Measurements from ENCODE around the gene LCLAT1. TPM values are rescaled to one million over a fixed set of nuclear protein-coding genes. Genes with fewer than 3 reads are reported as not detected.

LCLAT1 gene
- polyA plus RNA-seq, 1 of the 3 experiments (the other 2 are of a cell fraction), result 6.9 TPM

- DNase-seq, result no peak
- H3F3A ChIP-seq (replicated peaks; ENCODE audit: insufficient read depth), result no peaks in the 10 kb centered on the region
- no peak overlapping the region for H3K27ac ChIP-seq (ENCODE audit: low read depth in 2 of 2, low read length in 1 of 2)
- H3K9me2 ChIP-seq, result no peaks in the 10 kb centered on the region
- H3K4me2 ChIP-seq, result no peak overlapping the region
- H3K9ac ChIP-seq, result no peak overlapping the region
- H3K79me2 ChIP-seq (ENCODE audit: insufficient read depth), result peaks cover 55% of the 10 kb centered on the region; the same call in 1 of the 2 replicates
- POLR2A ChIA-PET, result no interaction called here
- H3K27me3 ChIP-seq (ENCODE audit: insufficient read depth), result no peaks in the 10 kb centered on the region
- no peak overlapping the region for H2AFZ ChIP-seq (ENCODE audit: low read depth)
- CTCF ChIA-PET, result interaction anchor here (0.7 to 1.1 kb wide), 2 partner anchors 10 to 49 kb away, joined by 3 read pairs; no protein-coding TSS in a partner anchor
- H3K36me3 ChIP-seq (replicated peaks in 1 of 2; ENCODE audit: control insufficient read depth in 1 of 2, insufficient read depth in 2 of 2, low read length in 1 of 2), result peaks cover 0 to 3% of the 10 kb centered on the region in 2 experiments
- 81% methylated on average over 7 of the region's 7 CpGs for WGBS (ENCODE audit: low lambda C conversion rate)
- H4K20me1 ChIP-seq (ENCODE audit: insufficient read depth), result no peaks in the 10 kb centered on the region
- peaks cover 0 to 19% of the 10 kb centered on the region in 2 experiments; a peak in 2 of 4 replicates for H3K4me1 ChIP-seq (ENCODE audit: control insufficient read depth in 1 of 2, insufficient read depth in 2 of 2, low read depth in 1 of 2, low read length in 1 of 2)
- no peaks in the 10 kb centered on the region for H3K9me3 ChIP-seq
- TF ChIP-seq, protein P1, sequence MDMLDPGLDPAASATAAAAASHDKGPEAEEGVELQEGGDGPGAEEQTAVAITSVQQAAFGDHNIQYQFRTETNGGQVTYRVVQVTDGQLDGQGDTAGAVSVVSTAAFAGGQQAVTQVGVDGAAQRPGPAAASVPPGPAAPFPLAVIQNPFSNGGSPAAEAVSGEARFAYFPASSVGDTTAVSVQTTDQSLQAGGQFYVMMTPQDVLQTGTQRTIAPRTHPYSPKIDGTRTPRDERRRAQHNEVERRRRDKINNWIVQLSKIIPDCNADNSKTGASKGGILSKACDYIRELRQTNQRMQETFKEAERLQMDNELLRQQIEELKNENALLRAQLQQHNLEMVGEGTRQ (IDR thresholded peaks at IDR 0.05; ENCODE audit: borderline replicate concordance, low read depth, low read length), result no peak
- TF ChIP-seq CTCF (IDR thresholded peaks at IDR 0.05) (no peak), FOXM1 (IDR thresholded peaks at IDR 0.05; ENCODE audit: low read depth) (no peak), NRF1 (IDR thresholded peaks at IDR 0.05; ENCODE audit: low read depth, low read length) (no peak), TAF1 (IDR thresholded peaks at IDR 0.05; ENCODE audit: borderline replicate concordance, low read depth, low read length) (no peak), TEAD4 (IDR thresholded peaks at IDR 0.05; ENCODE audit: borderline replicate concordance, insufficient read depth) (no peak), SIN3A (IDR thresholded peaks at IDR 0.05; ENCODE audit: borderline replicate concordance, low read depth, low read length) (no peak), GATA2 (CRISPR knock-in tag; IDR thresholded peaks at IDR 0.05) (no peak), MAX (IDR thresholded peaks at IDR 0.05; ENCODE audit: low read depth) (no peak), EZH2phosphoT487 (IDR thresholded peaks at IDR 0.05; ENCODE audit: borderline replicate concordance, low read depth) (no peak)
- TF ChIP-seq, protein P2, sequence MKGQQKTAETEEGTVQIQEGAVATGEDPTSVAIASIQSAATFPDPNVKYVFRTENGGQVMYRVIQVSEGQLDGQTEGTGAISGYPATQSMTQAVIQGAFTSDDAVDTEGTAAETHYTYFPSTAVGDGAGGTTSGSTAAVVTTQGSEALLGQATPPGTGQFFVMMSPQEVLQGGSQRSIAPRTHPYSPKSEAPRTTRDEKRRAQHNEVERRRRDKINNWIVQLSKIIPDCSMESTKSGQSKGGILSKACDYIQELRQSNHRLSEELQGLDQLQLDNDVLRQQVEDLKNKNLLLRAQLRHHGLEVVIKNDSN (IDR thresholded peaks at IDR 0.05; ENCODE audit: borderline replicate concordance, low read depth), result no peak
- H3K4me3 ChIP-seq (ENCODE audit: low read depth in 2 of 2, low read length in 1 of 2), result no peak overlapping the region
These were observed 8.2 kb downstream of the LCLAT1 start for GRCh38 chr2:30455114-30455738.

DNA sequence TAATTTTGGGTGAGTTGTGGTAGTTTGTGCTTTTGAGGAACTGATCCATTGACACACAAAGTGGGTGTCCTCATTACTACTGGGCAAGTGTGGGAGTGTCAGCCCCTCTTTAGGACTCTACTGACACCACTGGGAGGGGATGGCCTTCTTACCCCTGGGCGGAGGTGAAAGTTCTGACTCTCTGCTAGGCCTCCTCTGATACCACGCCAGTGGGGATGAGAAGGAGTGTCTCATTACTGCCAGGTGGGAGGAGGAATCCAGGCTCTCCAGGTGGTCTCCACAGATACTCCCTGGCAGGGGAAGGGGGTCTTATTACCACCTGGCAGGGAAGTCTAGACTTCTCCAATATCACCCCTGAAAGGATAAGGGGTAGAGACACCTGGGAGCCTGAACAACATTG, 9.1 kb downstream of the LCLAT1 start:
- no peaks in the 10 kb centered on the region for H4K20me1 ChIP-seq (ENCODE audit: insufficient read depth)
- no peak overlapping the region for H3K4me3 ChIP-seq (ENCODE audit: low read depth in 2 of 2, low read length in 1 of 2)
- CTCF ChIA-PET, result interaction anchor here (0.9 kb wide), 1 partner anchor 217 kb away, joined by 3 read pairs; no protein-coding TSS in a partner anchor
- no peaks in the 10 kb centered on the region for H3K9me2 ChIP-seq
- H3K9ac ChIP-seq, result no peak overlapping the region
- H3F3A ChIP-seq (replicated peaks; ENCODE audit: insufficient read depth), result no peaks in the 10 kb centered on the region
- DNase-seq, result no peak
- POLR2A ChIA-PET, result no interaction called here
- H3K36me3 ChIP-seq (replicated peaks in 1 of 2; ENCODE audit: control insufficient read depth in 1 of 2, insufficient read depth in 2 of 2, low read length in 1 of 2), result no peaks in the 10 kb centered on the region
- H3K27ac ChIP-seq (ENCODE audit: low read depth in 2 of 2, low read length in 1 of 2), result no peak overlapping the region
- H3K27me3 ChIP-seq (ENCODE audit: insufficient read depth), result no peaks in the 10 kb centered on the region
- peaks cover 0 to 26% of the 10 kb centered on the region in 2 experiments; a peak in 2 of 4 replicates for H3K4me1 ChIP-seq (ENCODE audit: control insufficient read depth in 1 of 2, insufficient read depth in 2 of 2, low read depth in 1 of 2, low read length in 1 of 2)
- 100% methylated on average over 1 of the region's 2 CpGs for WGBS (ENCODE audit: low lambda C conversion rate)
- H3K79me2 ChIP-seq (ENCODE audit: insufficient read depth), result peaks cover 54% of the 10 kb centered on the region; the same call in 1 of the 2 replicates
- H2AFZ ChIP-seq (ENCODE audit: low read depth), result no peak overlapping the region
- no peaks in the 10 kb centered on the region for H3K9me3 ChIP-seq
- no peak overlapping the region for H3K4me2 ChIP-seq
- no peak for TF ChIP-seq TEAD4 (IDR thresholded peaks at IDR 0.05; ENCODE audit: borderline replicate concordance, insufficient read depth)
- no peak for TF ChIP-seq RAD21 (IDR thresholded peaks at IDR 0.05; ENCODE audit: low read length)
- no peak for TF ChIP-seq TAF1 (IDR thresholded peaks at IDR 0.05; ENCODE audit: borderline replicate concordance, low read depth, low read length)
- TF ChIP-seq FOXJ3 (CRISPR knock-in tag; IDR thresholded peaks at IDR 0.05), result no peak
- TF ChIP-seq NRF1 (IDR thresholded peaks at IDR 0.05; ENCODE audit: low read depth, low read length), result no peak
- TF ChIP-seq CHD2 (IDR thresholded peaks at IDR 0.05; ENCODE audit: low read length, partially characterized antibody), result no peak
- TF ChIP-seq SIN3A (IDR thresholded peaks at IDR 0.05; ENCODE audit: borderline replicate concordance, low read depth, low read length), result no peak
- TF ChIP-seq NFIC (IDR thresholded peaks at IDR 0.05; ENCODE audit: borderline replicate concordance), result no peak
- no peak for TF ChIP-seq TCF12 (IDR thresholded peaks at IDR 0.05)
- TF ChIP-seq JUND (IDR thresholded peaks at IDR 0.05), result no peak
- TF ChIP-seq, protein P3, sequence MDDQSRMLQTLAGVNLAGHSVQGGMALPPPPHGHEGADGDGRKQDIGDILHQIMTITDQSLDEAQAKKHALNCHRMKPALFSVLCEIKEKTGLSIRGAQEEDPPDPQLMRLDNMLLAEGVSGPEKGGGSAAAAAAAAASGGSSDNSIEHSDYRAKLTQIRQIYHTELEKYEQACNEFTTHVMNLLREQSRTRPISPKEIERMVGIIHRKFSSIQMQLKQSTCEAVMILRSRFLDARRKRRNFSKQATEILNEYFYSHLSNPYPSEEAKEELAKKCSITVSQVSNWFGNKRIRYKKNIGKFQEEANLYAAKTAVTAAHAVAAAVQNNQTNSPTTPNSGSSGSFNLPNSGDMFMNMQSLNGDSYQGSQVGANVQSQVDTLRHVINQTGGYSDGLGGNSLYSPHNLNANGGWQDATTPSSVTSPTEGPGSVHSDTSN (IDR thresholded peaks at IDR 0.05), result no peak
- TF ChIP-seq, protein P2 (IDR thresholded peaks at IDR 0.05; ENCODE audit: borderline replicate concordance, low read depth), result no peak
- TF ChIP-seq YY1 (IDR thresholded peaks at IDR 0.05; ENCODE audit: low read depth), result no peak
- no peak for TF ChIP-seq MAX (IDR thresholded peaks at IDR 0.05; ENCODE audit: low read depth)
- no peak for TF ChIP-seq SMC3 (IDR thresholded peaks at IDR 0.05; ENCODE audit: low read depth, low read length)
